Stimulated activated CD4-positive, alpha-beta T cell treated with anti-CD3 and anti-CD28 coated beads, Interleukin-2, amount 100 ng/mL, for 24 hours (primary cell): ENCODE data around the gene SERAC1.
"Not testable (repeated sequence)": the region's sequence is repeated elsewhere in the genome, so short reads cannot be mapped to it uniquely, and the experiment has no call there.

Experiments used
- DNase-seq, 2 donors: peaks; one replicate each; pipeline ENCODE4 v3.0.0-alpha.2; 2020

Gene SERAC1

DNA sequence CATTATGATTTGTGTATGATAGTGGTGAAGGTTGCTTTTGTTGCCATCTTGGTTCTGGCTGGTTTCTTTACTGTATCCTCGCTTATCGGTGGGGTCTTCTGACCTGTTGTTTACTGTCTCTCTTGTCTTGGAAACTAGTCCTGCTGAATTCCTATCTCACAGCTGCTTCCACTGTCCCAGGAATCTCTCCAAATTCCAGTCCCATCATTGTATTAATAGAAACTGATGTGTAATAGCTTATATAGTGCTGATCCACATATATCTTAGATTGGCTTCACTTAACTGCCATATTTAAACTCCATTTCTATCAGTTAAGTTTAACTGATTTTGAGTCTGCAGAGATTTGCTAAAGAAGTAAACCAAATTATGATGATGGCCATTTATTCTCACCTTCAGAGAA is 6.0 kb upstream of the SERAC1 start:
- no peak for DNase-seq

DNA sequence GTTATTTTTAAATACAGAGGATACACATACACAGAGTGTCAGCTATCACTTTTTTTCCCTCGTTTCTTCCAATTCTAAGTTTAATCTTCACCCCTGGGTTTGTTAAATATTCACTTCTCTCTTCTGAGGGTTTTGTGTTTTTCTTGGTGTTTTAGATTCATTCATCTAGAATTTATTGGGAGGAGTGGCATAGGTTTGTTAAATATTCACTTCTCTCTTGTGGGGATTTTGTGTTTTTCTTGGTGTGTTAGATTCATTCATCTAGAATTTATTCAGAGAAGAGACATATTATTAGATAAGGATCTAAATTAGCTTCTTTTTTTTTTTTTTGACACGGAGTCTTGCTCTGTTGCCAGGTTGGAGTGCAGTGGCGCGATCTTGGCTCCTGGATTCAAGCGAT is 3.9 kb upstream of the SERAC1 start:
- DNase-seq, result no peak

DNA sequence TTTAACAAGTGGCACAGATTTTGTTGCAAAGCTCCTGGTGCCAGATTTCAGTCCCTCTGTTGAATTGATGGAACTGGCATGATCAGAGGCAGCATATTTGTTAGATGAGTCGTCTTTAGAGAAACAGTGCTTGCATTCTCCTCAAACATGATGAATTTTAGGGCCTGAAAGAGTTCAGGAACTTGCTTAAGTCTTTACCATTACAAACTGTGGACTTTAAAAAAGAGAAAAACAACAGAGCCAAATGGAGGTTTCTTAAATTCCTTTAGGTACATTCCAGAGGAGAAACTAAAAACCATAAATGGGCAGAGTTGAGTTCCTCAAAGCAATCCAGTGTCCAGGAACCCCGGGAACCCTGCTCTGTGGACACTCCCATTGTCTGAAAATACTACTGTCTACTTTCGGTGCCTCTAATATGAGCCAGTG is 2.6 kb upstream of the SERAC1 start:
- no peak for DNase-seq

DNA sequence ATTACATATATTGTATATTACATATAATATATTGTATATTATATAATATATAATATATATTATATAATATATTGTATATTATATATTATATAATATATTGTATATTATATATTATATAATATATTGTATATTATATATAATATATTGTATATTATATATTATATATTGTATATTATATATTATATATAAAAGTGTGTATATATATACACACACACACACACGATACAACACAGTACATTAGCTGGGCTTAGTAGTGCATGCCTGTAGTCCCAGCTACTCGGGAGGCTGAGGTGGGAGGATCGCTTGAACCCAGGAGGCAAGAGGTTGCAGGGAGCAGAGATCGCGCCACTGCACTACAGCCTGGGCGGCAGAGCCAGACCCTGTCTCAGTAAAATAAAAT is 1.6 kb upstream of the SERAC1 start:
- not testable (repeated sequence) for DNase-seq

DNA sequence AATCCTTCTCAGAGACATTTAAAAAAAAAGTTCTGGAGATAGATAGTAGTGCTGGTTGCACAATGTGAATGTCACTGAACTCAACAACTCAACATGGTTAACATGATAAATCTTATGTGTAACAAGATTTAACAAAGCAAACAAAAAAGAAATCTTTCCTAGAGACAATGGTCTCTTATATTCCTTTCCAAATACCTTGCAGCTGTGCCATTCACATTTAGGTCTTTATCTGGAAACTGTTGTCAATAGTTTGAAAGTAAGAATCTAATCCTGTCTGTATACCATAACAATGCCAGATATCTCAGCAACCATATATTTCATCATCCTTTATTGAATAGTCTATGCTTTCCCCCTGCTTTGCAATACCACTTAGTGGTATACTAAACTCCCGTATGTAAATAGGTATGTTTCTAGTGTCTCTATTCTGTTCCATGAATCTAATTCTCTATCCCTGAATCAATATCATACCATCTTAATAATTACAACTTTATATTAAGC is 2.1 kb downstream of the SERAC1 start:
- no peak for DNase-seq

DNA sequence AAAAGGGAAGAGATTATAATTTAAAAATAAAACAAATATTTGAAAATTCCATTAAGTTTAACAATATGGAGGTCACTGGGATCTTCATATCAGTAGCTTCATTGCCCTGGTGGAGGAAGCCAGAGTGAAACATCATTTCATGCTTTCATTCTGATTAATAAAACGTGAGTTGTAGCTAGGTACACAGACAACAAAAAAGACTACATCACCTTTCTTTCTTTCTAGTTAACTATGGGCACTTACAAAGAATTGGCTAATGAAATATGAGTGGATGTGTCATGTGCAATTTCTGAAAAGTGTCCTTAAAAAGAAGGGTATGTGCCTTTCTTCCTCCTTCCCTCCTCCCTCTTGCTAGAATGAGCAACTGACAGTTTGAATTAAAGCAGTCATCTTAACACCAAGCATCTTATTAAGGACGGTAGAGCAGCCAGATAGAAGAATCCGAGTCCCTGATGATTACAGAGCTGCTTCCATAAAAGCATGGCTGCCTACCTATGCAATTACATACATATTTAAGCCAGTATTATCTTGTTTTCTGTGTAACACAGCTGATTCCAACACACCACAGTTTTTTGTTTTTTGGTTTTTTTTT is 3.4 kb downstream of the SERAC1 start:
- DNase-seq, result no peak

DNA sequence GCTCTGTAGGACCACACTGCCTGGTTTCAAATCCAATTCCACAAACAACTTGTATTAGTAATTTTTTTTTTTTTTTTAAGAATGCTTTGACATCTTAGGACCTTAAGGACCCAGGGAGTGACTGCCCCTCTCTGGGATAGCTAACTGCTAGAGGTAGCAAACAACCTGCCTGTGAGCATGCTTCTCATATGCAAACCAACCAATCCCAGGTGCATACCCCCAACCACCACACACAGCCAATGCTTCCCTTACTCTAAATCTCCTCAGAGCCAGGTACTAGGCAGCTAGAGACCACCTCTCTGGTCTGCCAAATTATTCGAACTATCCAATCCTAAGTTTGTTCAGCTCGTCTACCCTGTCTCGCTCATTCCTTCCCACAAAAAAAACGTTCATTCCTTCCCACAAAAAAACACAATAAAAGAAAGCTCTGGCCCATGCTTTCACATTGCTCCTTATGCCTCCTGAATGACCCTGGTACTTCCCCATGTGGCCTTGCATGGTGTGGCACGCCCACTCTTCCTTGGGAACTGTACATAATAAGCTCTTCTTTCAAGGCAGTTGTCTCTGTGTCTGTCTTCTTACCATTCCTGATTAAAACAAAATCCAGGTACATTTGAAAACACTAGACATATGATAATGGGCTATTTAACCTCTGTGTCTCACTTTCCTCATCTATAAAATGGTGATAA is 6.4 kb downstream of the SERAC1 start:
- DNase-seq, result no peak

DNA sequence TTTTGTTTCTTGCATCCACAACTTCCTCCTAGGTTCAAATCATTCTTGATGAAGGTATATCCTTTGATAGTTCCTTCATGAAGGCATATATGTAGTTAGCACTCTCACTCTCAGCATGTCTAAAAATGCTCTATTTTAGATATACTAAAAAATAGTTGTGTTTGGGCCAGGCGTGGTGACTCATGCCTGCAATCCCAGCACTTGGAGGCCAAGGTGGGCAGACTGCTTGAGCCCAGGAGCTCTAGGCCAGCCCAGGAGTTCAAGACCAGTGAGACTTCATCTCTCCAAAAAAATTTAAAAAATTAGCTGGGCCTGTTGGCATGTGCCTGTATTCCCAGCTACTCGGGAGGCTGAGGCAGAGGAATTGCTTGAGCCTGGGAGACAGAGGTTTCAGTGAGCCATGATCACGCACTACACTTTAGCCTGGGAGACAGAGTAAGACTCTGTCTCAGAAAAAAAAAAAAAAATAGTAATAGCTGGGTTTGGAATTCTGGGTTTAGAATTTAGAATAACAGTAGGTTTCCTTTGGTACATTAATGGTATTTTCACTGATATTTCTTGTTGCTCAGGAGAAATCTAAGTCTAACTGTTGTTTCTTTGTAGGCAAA is 7.0 kb downstream of the SERAC1 start:
- DNase-seq, result no peak

DNA sequence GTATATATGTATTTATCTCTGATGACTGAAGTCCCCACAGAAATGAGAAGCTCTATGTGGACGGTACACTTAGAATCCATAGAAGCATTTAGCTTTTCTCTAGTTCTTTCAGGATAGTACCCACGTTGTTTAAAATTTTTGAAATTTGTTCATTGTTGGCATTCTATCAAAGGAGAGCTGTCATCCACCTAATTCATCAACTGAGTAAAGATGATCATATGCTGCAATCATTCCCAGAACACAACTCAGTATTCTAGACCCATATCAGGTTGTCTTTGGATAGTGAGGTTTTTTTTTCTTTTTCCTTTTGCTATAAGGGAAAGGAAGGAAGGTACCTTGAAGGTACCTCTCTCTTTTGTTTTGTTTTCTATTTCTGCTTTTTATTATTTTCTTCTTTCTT is 9.3 kb downstream of the SERAC1 start:
- DNase-seq, result no peak

DNA sequence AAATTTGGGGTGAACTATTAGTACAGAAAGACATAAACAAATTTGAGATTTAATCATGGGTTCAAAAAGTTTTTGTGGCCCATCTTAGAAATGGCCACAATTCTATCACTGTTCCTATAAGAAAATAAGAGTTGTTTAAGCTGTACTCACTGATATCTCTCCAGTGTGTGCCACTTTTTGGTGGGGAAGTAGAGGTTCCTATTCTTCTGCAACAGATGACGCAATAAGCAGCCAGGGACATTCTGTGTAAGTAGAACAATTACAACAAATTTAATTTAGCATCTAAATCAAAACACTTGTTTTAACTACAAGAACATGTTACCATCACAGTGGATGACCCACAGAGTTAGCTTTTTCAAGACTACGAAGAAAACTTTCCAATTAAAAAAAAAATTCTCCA is 9.9 kb downstream of the SERAC1 start:
- DNase-seq, result no peak

DNA sequence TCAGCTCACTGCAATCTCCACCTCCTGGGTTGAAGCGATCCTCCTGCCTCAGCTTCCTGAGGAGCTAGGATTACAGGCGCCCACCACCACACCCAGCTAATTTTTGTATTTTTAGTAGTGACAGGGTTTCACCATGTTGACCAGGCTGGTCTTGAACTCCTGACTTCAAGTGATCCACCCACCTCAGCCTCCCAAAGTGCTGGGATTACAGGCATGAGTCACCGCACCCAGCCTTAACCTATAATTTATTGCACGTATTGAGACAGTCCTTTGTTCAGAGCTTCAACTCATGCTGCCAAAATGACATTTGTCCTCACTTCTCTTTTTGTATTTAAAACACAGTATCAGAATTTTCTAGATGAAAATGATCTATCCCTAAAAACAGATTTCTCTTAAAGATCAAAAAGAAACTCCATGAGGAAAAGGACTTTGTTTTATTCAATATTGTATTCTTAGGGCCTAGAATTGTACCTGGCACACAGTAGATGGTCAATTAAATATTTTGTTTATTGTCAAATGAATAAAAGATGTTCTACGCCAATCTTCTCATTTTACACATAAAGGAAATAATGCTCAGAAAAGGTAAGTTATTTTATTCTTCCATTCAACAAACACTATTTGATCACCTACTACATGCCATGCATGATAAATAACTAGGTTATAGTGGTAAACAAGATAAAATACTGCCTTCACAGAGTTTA is 10.8 kb downstream of the SERAC1 start:
- DNase-seq, result no peak

DNA sequence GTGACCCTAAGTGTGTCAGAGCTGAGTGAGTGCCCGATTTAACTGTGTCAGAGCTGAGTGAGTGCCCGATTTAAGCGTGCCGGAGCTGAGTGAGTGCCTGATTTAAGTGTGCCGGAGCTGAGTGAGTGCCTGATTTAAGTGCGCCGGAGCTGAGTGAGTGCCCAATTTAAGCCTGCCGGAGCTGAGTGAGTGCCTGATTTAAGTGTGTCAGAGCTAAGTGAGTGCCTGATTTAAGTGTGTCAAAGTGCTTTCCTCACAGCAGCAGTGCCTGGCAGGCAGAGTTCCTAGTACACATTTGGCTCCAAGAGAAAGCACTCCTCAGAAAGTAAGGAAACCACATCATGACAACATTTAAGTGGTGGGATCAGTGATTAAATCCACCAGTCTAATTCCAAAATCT is 13.2 kb downstream of the SERAC1 start:
- no peak for DNase-seq

DNA sequence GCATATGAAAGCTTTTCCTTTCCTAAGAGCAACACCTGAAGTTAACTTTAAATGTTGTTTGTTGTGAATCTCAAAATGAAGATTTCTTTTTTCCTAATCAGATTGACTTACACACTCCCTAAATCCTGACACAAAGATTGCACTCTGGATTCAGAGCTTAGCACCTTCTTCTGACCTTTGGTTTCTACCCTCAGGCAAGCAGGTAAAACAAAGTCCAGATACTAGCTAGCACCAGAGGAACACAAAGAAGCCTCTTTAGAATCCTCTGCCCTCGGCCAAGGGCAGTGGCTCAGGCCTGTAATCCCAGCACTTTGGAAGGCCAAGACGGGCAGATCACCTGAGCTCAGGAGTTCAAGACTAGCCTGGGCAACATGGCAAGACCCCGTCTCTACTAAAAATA is 14.5 kb downstream of the SERAC1 start:
- no peak for DNase-seq

DNA sequence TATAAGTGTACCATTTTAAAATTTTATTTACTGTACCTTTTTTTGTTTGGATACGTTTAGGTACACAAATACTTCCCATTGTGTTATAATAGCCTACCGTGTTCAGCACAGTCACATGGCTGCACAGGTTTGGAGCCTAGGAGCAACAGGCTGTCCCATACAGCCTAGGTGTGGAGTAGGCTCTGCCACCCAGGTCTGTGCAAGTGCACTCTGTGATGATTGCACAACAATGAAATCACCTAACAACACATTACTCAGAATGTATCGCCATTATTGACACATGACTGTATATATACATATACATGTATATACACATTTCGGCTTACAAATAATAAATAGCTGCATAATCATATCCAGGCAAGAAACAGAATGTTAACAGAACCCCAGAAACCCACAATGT is 15.4 kb downstream of the SERAC1 start:
- DNase-seq, result no peak

DNA sequence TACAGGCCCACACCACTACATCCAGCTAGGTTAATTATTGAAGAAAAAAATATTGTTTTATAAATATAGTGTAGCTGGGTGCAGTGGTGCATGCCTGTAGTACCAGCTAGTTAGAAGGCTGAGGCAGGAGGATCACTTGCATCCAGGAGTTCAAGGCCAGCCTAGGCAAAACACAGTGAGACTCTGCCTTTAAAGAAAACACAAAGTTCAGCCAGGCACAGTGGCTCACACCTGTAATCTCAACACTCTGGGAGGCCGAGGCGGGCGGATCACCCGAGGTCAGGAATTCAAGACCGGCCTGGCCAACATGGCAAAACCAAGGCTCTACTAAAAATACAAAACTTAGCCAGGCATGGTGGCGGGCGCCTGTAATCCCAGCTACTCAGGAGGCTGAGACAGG is 16.0 kb downstream of the SERAC1 start:
- not testable (repeated sequence) for DNase-seq

DNA sequence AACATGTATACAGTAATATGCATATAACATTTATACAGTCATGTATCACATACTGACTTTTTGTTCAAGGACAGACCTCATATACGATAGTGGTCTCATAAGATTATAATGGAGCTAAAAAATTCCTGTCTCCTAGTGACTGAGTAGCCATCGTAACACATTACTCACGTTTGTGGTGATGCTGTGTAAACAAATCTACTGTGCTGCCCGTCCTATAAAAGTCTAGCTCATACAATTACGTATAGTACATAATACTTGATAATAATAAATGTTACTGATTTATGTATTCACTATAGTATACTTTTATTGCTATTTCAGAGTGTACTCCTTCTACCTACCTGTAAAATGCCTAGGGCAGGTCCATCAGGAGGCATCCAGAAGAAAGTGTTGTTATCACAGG is 17.4 kb downstream of the SERAC1 start:
- DNase-seq, result no peak

DNA sequence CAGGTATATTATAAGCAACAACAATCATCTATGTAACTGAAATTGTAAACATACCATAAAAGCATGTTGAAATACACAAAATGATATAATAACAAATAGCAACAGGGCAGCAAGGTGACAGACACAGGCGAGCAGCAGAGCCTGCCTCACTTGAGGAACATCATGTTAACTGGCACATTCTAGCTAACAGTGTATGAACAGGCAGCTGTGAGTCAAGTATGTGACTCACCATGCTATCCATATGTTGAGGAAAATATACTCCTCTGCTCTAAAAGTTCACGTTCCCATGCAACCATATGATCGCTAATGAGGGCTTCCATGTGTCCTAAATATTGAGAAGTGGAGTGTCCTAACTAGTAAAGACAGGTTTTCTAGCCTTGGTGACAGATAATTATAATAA is 18.4 kb downstream of the SERAC1 start:
- DNase-seq, result no peak

DNA sequence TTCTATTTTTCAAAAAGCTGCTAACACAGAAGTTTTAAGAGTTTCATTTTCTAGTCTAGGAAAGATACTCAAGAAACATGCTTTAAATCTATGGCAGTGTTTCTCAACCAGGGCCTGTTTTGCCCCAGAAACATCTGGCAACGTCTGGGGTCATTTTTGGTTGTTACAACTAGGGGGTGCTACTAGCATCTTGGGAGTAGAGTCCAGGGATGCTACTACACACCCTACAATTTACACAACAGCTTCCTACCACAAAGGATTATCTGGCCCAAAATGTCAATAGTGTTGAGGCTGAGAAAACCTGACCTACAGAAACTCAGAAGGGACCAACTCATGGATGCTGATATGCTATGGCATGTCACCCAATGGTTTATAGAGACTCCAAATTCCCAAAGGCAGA is 24.4 kb downstream of the SERAC1 start:
- DNase-seq, result no peak

DNA sequence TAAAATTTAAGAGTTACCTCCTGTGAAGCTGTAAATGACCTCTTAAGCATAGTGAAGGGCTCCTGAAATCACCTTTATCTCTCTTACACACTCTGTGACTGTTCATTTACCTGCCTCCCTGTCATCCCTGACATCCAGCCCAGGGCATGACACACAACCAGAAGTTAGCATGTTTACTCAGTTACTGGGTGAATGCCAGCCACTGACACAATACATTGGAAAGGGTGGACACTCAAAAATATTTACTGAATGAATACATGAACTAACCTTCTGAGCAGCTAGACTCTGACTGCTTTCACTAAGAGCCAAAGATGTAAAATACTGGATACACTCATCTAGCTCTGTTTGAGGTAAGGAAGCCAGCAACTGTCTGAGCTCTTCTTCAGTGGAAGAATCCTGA is 25.3 kb downstream of the SERAC1 start:
- no peak for DNase-seq

DNA sequence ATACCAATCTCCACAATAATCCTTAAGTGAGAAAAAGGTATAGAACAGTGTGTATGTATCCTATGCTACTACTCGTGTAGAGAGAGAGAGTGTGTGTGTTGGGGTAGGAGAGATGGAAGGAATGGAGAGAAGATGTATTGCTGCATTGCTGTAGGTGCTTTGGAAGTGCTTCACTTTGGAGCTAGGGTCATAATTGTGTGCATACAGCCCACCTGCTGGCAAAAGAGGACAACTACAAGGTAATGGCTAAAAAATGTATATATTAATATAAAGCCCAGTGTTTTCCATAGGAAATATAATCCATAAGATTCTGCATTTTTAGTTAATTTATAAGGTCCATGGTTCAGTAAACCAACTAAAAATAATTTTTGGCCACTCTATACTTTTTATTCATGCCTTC is 36.1 kb downstream of the SERAC1 start:
- no peak for DNase-seq

DNA sequence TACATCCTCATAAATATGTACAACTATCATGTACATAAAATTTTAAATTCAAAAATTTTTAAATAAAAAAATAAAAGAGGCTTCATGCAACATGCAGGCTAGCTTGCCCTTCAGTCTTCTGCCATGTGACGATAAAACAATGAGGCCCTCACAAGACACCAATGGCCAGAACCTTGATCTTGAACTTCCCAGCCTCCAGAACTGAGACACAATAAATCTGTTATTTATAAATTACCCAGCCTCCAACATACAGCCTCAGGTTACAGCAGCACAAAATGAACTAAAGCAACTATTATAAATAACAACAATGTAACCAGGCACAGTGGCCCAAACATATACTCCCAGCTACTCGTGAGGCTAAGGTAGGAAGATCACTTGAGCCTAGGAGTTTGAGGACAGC is 42.8 kb downstream of the SERAC1 start:
- no peak for DNase-seq

DNA sequence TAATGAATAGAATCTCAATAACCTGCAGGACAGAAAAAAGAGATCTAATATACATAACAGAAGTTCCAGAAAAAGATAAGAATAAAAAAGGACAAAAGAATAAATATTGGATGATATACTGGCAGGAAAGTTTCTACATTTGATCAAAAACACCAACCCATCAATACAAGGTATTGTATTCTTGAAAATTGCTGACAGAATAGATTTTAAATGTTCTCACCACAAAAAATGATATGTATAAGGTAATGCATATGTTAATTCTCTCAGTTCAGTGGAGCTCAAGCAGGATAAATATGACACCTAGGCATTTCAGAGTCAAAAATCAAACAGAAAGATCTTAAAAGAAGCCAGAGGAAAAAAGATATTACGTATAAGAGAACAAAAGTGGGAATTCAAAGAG is 43.8 kb downstream of the SERAC1 start:
- no peak for DNase-seq

DNA sequence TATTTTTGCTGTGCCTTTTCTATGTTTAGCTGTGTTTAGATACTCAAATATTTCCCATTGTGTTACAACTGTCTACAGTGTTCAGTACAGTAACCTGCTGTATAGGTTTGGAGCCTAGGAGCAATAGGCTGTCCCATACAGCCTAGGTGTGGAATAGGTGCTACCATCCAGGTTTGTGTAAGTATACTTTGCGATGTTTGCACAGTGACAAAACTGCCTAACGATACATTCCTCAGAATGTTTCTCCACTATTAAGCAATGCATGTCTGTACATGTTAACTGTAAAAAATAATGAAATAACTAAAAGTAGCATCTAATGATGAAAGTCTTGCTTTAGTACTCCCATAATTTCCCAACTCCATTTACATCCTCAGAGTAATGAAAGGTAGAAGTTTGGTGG is 46.0 kb downstream of the SERAC1 start:
- DNase-seq, result no peak

DNA sequence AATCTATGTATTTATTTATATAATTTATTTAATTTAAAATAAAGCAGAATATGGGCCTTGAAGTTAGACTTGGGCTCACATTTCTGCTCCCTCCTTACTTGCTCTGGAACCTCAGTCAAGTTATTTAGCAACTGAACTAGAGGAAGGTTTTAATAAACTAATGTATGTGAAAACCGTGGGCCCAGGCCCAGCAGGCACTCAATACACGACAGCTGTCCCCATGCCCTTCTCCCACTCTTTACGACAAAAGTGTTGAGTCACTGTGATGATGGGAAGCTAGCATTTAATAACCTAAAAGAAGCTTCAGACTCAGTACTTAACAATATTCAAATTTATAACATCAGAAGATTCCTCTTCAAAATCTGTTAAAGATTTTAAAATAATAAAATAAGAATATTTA is 46.7 kb downstream of the SERAC1 start:
- no peak for DNase-seq
